NOMO-1 treated with dmso at 0.1 percent for 144 hours (cell line): Measurements from ENCODE around the gene MEX3C.

Experiments
- DNase-seq: peaks from one replicate; lab custom pipeline; 2025; ENCODE audit not compliant: unreplicated experiment; lab: John Stamatoyannopoulos, UW

The MEX3C gene

GRCh38 chr18:51197661-51198424, at the start of gene MEX3C:
TSS of gene MEX3C (minus strand) at chr18:51197681. CDS start at chr18:51197320, 361 bp downstream.
- peak; percentile 95 for DNase-seq

- DNase-seq: no peak
These were observed 43.7 kb upstream of the MEX3C start for GRCh38 chr18:51241226-51241625.

- no peak for DNase-seq
These were observed 38.7 kb upstream of the MEX3C start for GRCh38 chr18:51236225-51236624.

GRCh38 chr18:51235009-51235789, 37.7 kb upstream of the MEX3C start:
- no peak for DNase-seq

GRCh38 chr18:51234117-51235008, 36.9 kb upstream of the MEX3C start:
- no peak for DNase-seq

GRCh38 chr18:51229328-51229727, 31.8 kb upstream of the MEX3C start:
- no peak for DNase-seq

GRCh38 chr18:51227660-51228059, 30.2 kb upstream of the MEX3C start:
- DNase-seq: no peak

- no peak for DNase-seq
These were observed 29.3 kb upstream of the MEX3C start for GRCh38 chr18:51226587-51227350.

- no peak for DNase-seq
These were observed 28.6 kb upstream of the MEX3C start for GRCh38 chr18:51226068-51226467.

GRCh38 chr18:51212606-51213005, 15.1 kb upstream of the MEX3C start:
- no peak for DNase-seq

- peak; percentile 92 for DNase-seq
These were observed 14.1 kb upstream of the MEX3C start for GRCh38 chr18:51211552-51211951.

GRCh38 chr18:51196811-51197660, 445 bp downstream of the MEX3C start:
- DNase-seq: peak; percentile 40

- DNase-seq: no peak
These were observed 1.2 kb downstream of the MEX3C start for GRCh38 chr18:51196118-51196810.

- DNase-seq: peak; percentile 16
These were observed 1.9 kb downstream of the MEX3C start for GRCh38 chr18:51195451-51196117.

- no peak for DNase-seq
These were observed 2.4 kb downstream of the MEX3C start for GRCh38 chr18:51195086-51195450.

GRCh38 chr18:51194604-51195003, 2.9 kb downstream of the MEX3C start:
- no peak for DNase-seq

GRCh38 chr18:51193621-51194287, 3.7 kb downstream of the MEX3C start:
- no peak for DNase-seq

GRCh38 chr18:51192696-51193095, 4.8 kb downstream of the MEX3C start:
- no peak for DNase-seq
